K562 (cell line): ENCODE results near the gene ORMDL1. TPM values are rescaled to one million over a fixed set of nuclear protein-coding genes. Genes with fewer than 3 reads are reported as not detected.

Experiments used
- ATAC-seq: fragments of 200-7000 bp; cut with Tn5 transposase; 3 replicates; pipeline ENCODE4 v1.9.1; 2020; ENCODE audit warnings: moderate library complexity
- BruUV-seq: library from RNA; stranded (reverse); fragments of 400-500 nt; replicated peaks from 2 replicates; lab custom pipeline; 2021; lab: Mats Ljungman, UMichigan
- CTCF ChIA-PET: fragments of 300-600 bp; formaldehyde crosslinking; extraction: SDS; loops from one replicate; lab custom pipeline; 2021; ENCODE audit warnings: low intra/inter-chr PET ratio; lab: Yijun Ruan, JAX
- POLR2A ChIA-PET: fragments of 300-600, 350-650 bp; sonication (Branson Sonifier 250); formaldehyde crosslinking; extraction: SDS; loops from one replicate; lab custom pipeline; 2021; ENCODE audit warnings: antibody characterized with exemption, inconsistent platforms; lab: Yijun Ruan, JAX
- DNase-seq, 4 experiments: peaks; one replicate each; pipeline versions ENCODE4 v3.0.0 to v3.0.0-alpha.2; 2011 to 2018; ENCODE audit warnings: low spot score in 3 of 4, mixed read lengths in 3 of 4; ENCODE audit errors: extremely low read depth in 1 of 4
- FAIRE-seq: peaks from 2 replicates; lab custom pipeline; 2011; peaks lifted over from hg19 to GRCh38; lab: Jason Lieb, UNC
- H2AFZ ChIP-seq: 2 replicates; pipeline ENCODE4 v1.6.0; 2011; ENCODE audit warnings: low read depth, low read length, control low read depth, inconsistent platforms
- H3K27ac ChIP-seq: fragments of 200-600 bp; 3 replicates; pipeline ENCODE4 v1.8.0; 2011; ENCODE audit warnings: low read depth, mild to moderate bottlenecking, control low read depth, inconsistent platforms, low read length, moderate library complexity, mixed read lengths; ENCODE audit errors: extremely low read depth
- H3K27me3 ChIP-seq, 2 experiments: fragments of 300-600 bp in 1 of 2; 2 replicates in 1 of 2; 3 replicates in 1 of 2; pipeline versions ENCODE4 v1.6.0 to v1.8.0; 2011; ENCODE audit warnings: inconsistent platforms in 2 of 2, low read length in 2 of 2, mild to moderate bottlenecking in 1 of 2, mixed read lengths in 1 of 2, moderate library complexity in 1 of 2; ENCODE audit not compliant: control insufficient read depth in 2 of 2, insufficient read depth in 2 of 2
- H3K36me3 ChIP-seq: fragments of 300-600 bp; 3 replicates; pipeline ENCODE4 v1.8.0; 2011; ENCODE audit warnings: mild to moderate bottlenecking, low read length, inconsistent platforms; ENCODE audit not compliant: control insufficient read depth, insufficient read depth
- H3K4me1 ChIP-seq, 2 experiments: fragments of 200-600 bp in 1 of 2; replicated peaks in 1 of 2; 2 replicates in 1 of 2; 3 replicates in 1 of 2; pipeline versions ENCODE4 v1.5.1 to v1.8.0; 2011; ENCODE audit warnings: inconsistent platforms in 2 of 2, low read length in 2 of 2, mild to moderate bottlenecking in 1 of 2, mixed read lengths in 1 of 2, moderate library complexity in 1 of 2; ENCODE audit not compliant: control insufficient read depth in 2 of 2, insufficient read depth in 2 of 2
- H3K4me2 ChIP-seq: 2 replicates; pipeline ENCODE4 v1.6.1; 2011; ENCODE audit warnings: low read length, control low read depth, inconsistent platforms, mixed read lengths; ENCODE audit not compliant: insufficient read depth
- H3K4me3 ChIP-seq: fragments of 200-600 bp; sonication (generic), shearing (Covaris generic); 2 replicates; pipeline ENCODE4 v1.5.1; 2016; ENCODE audit warnings: control low read depth, inconsistent platforms
- H3K79me2 ChIP-seq: fragments of 200-600 bp; 3 replicates; pipeline ENCODE4 v1.8.0; 2011; ENCODE audit warnings: low read length, inconsistent platforms; ENCODE audit not compliant: control insufficient read depth, insufficient read depth
- H3K9ac ChIP-seq, 2 experiments: 2 replicates each; pipeline versions ENCODE4 v1.6.0 to v1.6.1; 2011; ENCODE audit warnings: low read depth in 2 of 2, low read length in 2 of 2, control low read depth in 1 of 2, inconsistent platforms in 1 of 2, mild to moderate bottlenecking in 1 of 2, mixed read lengths in 1 of 2; ENCODE audit not compliant: insufficient read depth in 1 of 2
- H3K9me1 ChIP-seq: one replicate; pipeline ENCODE4 v1.6.0; 2011; ENCODE audit warnings: inconsistent platforms, mild to moderate bottlenecking, low read length, moderate library complexity; ENCODE audit not compliant: control insufficient read depth, insufficient read depth
- H3K9me3 ChIP-seq: replicated peaks from 2 replicates; pipeline ENCODE4 v1.5.1; 2011; ENCODE audit warnings: low read depth, low read length, inconsistent platforms; ENCODE audit not compliant: control insufficient read depth, insufficient read depth
- H4K20me1 ChIP-seq: replicated peaks from 2 replicates; pipeline ENCODE4 v1.6.1; 2011; ENCODE audit warnings: low read length, inconsistent platforms, mixed read lengths; ENCODE audit not compliant: control insufficient read depth, insufficient read depth
- CEBPB ChIP-seq: fragments of 450-650 bp; IDR thresholded peaks from 2 replicates; pipeline ENCODE4 v1.6.1; 2016; ENCODE audit warnings: missing genetic modification characterization, missing compliant biosample characterization
- CGGBP1 ChIP-seq: fragments of 250-450 bp; sonication (Bioruptor Pico); IDR thresholded peaks from 2 replicates; pipeline ENCODE4 v1.9.0; 2021; ENCODE audit warnings: mild to moderate bottlenecking
- HIVEP1 ChIP-seq: fragments of 250-450 bp; sonication (Bioruptor Pico); IDR thresholded peaks from 2 replicates; pipeline ENCODE4 v1.4.0; 2020; ENCODE audit warnings: mild to moderate bottlenecking
- NR2C1 ChIP-seq, 2 experiments: fragments of 450-650 bp; IDR thresholded peaks; 2 replicates each; pipeline ENCODE4 v1.6.1; 2017; ENCODE audit warnings: mild to moderate bottlenecking in 2 of 2, antibody characterized with exemption in 1 of 2, inconsistent platforms in 1 of 2, missing compliant biosample characterization in 1 of 2, missing genetic modification characterization in 1 of 2
- ZFP30 ChIP-seq: fragments of 250-450 bp; sonication (Bioruptor Pico); IDR thresholded peaks from 2 replicates; pipeline ENCODE4 v1.8.0; 2022; ENCODE audit warnings: moderate library complexity, mild to moderate bottlenecking, inconsistent platforms, borderline replicate concordance
- ZNF518B ChIP-seq: fragments of 250-450 bp; sonication (Bioruptor Pico); IDR thresholded peaks from 2 replicates; pipeline ENCODE4 v1.5.0; 2021; ENCODE audit warnings: mild to moderate bottlenecking, moderate library complexity
- ZNF609 ChIP-seq: sonication (generic); formaldehyde crosslinking; IDR thresholded peaks from 2 replicates; pipeline ENCODE4 v1.8.1; 2023; ENCODE audit warnings: missing genetic modification reagents, mild to moderate bottlenecking, borderline replicate concordance
- WGBS: fragments of 100-300 bp; shearing (Covaris generic); methylation state at CpG from one replicate; pipeline ENCODE4 v1.1.6; 2016; ENCODE audit warnings: low coverage, mixed read lengths; ENCODE audit not compliant: insufficient coverage; ENCODE audit errors: missing lambda C conversion rate; 5-methylcytosine and 5-hydroxymethylcytosine counted together
- in situ Hi-C: fragments of 300-500 bp; cut with MboI; formaldehyde crosslinking; loops from 4 replicates; pipeline ENCODE4 v1.15.0; 2018; ENCODE audit warnings: inconsistent platforms, mixed read lengths
- intact Hi-C: fragments of 100-400 bp; cut with micrococcal nuclease; formaldehyde crosslinking; loops from 2 replicates; pipeline ENCODE4 v1.14.2; 2022
- polyA plus RNA-seq, 8 experiments: library from polyadenylated mRNA; depleted of rRNA in 4 of 8; stranded (reverse) in 5 of 8; unstranded in 3 of 8; fragments of >200 nt; fragmentation: Nextera tagmentation in 2 of 8; fragmentation: Illumina TruSeq in 1 of 8; extraction: Ambion mirVana in 2 of 8; extraction: Trizol in 1 of 8; gene quantifications; 2 replicates each; pipeline versions ENCODE4 v1.2.1 to v1.2.3, GENCODE V29; 2011 to 2014; ENCODE audit warnings: inconsistent platforms in 1 of 8, missing spikeins in 1 of 8
- total RNA-seq, 7 experiments: library from RNA; depleted of rRNA in 6 of 7; stranded (reverse); fragments of >200 nt in 6 of 7; fragmentation: Illumina TruSeq in 2 of 7; extraction: Trizol in 2 of 7; gene quantifications; 2 replicates each; pipeline versions ENCODE4 v1.2.1 to v1.2.3, GENCODE V29; 2011 to 2021; ENCODE audit warnings: low replicate concordance in 1 of 7

ORMDL1 gene
- total and polyA plus RNA-seq, 9 of the 15 experiments (the other 6 are each of a cell fraction or from before 2014, with no cell fraction given), result 35.1 to 74.2 (median 50.0) TPM

GRCh38 chr2:189818249-189819038, 34.3 kb upstream of the ORMDL1 start (continued):
- TF ChIP-seq ZNF609 (CRISPR knock-in tag) (no peak), NR2C1 (IDR thresholded peaks at IDR 0.05) (no peak), NR2C1 (tag; IDR thresholded peaks at IDR 0.05) (no peak)
- TF ChIP-seq, all 486 proteins: peak for 0

- H4K20me1 ChIP-seq, result no peaks in the 10 kb centered on the region
- no peak overlapping the region for H3K4me2 ChIP-seq
- H3K27me3 ChIP-seq, result no peaks in the 10 kb centered on the region
- no peaks in the 10 kb centered on the region for H3K9me3 ChIP-seq
- ChIA-PET CTCF (no interaction called here), POLR2A (no interaction called here)
- no peak overlapping the region for H3K4me3 ChIP-seq
- no peaks in the 10 kb centered on the region for H3K9me1 ChIP-seq
- no peaks in the 10 kb centered on the region; the same call in 2 of the 3 replicates for H3K79me2 ChIP-seq
- no peaks in the 10 kb centered on the region for H3K4me1 ChIP-seq
- no peak for ATAC-seq
- no peak overlapping the region for H3K9ac ChIP-seq
- 95% methylated on average over 3 of the region's 3 CpGs for WGBS
- peaks cover 59% of the 10 kb centered on the region for H3K36me3 ChIP-seq
- in situ Hi-C loops (no loop called here), intact Hi-C loops (loop anchor here (10.0 kb wide), 1 partner anchor 161 kb away; no protein-coding TSS in a partner anchor)
- FAIRE-seq, result no peak
- TF ChIP-seq CEBPB (tag) (no peak), CGGBP1 (CRISPR knock-in tag) (no peak), ZNF518B (CRISPR knock-in tag) (no peak), ZFP30 (CRISPR knock-in tag) (no peak), HIVEP1 (CRISPR knock-in tag) (no peak)
- no peak for DNase-seq
- H2AFZ ChIP-seq, result no peak overlapping the region
- no peak overlapping the region for H3K27ac ChIP-seq
- BruUV-seq, result no TSS peak
Measured at GRCh38 chr2:189803431-189803830, 19.3 kb upstream of the ORMDL1 start.
